ENCODE results near the gene PDE11A. TPM values are rescaled to one million over a fixed set of nuclear protein-coding genes. Genes with fewer than 3 reads are reported as not detected.

The PDE11A gene
- total and polyA plus RNA-seq, 3 donors from 2014 or later: 2.2 to 7.8 (median 3.3) TPM

DNA sequence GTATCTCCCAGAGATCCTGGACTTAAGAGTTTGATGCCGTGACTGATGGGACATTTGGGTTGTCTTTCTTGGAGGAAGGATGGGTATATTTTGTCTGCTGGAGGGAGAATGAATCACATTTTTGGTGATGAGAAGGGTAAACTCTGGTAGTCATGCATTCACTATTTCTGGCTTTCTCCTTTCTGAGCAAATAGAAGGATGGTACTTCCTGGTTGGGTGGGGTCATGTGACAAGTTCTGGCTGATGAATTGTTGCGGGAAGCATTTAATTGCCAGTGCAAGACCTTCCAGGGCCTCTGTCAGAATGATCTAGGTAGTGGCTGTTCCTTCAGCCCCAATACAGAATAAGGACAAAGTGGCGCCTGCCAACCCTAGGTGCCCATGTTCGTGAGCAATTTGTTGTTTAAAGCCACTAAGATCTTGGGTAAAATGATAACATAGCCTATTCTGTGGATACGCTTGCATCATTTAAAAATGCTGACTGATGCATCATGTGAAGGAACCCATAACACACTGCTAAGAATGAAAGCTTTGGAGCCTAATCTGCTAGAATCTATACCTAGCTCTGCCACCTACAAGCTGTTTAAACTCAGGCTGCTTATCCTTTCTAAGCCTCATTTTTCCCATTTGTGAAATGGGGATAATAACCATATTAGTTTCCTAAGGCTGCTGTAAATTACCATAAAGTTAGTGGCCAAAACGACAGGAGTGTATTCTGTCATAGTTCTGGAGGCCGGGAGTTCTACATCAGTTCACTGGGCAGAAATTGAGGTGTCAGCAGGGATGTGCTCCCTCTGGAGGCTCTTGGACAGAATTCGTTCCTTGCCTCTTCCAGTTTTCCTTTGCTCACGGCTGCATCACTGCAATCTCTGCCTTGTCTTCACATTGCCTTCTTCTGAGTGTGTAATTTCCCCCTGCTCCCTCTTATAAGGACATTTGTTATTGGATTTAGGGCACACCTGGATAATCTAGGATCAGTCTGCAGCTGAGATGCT is 398.7 kb downstream of the PDE11A start:
- Histone ChIP-seq H3K4me1 (peaks cover 12% of the 10 kb centered on the region), H3K36me3 (ENCODE audit: low read depth, missing control alignments) (no peaks in the 10 kb centered on the region), H3K9me3 (no peaks in the 10 kb centered on the region), H3K27me3 (no peaks in the 10 kb centered on the region), H3K27ac (no peak overlapping the region), H3K4me3 (no peak overlapping the region)
- no peak for DNase-seq
- intact Hi-C loops (cut with DNase I; ENCODE audit: low total_unique reads): no loop called here
- 89 to 91% methylated on average over 9 of the region's 9 CpGs for WGBS, 2 donors
- no peak for TF ChIP-seq POLR2A (IDR thresholded peaks at IDR 0.05)
- TF ChIP-seq, protein P1, sequence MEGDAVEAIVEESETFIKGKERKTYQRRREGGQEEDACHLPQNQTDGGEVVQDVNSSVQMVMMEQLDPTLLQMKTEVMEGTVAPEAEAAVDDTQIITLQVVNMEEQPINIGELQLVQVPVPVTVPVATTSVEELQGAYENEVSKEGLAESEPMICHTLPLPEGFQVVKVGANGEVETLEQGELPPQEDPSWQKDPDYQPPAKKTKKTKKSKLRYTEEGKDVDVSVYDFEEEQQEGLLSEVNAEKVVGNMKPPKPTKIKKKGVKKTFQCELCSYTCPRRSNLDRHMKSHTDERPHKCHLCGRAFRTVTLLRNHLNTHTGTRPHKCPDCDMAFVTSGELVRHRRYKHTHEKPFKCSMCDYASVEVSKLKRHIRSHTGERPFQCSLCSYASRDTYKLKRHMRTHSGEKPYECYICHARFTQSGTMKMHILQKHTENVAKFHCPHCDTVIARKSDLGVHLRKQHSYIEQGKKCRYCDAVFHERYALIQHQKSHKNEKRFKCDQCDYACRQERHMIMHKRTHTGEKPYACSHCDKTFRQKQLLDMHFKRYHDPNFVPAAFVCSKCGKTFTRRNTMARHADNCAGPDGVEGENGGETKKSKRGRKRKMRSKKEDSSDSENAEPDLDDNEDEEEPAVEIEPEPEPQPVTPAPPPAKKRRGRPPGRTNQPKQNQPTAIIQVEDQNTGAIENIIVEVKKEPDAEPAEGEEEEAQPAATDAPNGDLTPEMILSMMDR (IDR thresholded peaks at IDR 0.05): no peak

DNA sequence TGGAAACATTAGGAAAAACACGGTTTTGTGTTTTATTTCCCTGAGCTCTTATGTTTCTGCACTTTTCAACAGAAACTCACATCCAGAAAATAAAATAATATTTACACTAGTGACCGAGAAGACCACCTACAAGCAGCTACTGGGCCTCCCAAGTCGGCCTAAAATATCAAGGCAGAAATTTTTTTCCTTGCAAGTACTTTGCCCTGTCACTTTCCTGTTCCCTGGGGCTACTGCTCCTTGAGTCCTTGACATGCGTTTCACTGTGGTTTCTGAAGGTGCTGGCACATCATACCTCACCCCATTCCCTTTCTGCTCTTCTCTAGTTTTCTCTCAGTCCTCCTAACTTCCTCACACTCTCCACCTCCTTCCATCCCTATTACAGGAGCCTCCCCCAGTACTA is 400.9 kb downstream of the PDE11A start:
- TF ChIP-seq POLR2A (IDR thresholded peaks at IDR 0.05): no peak
- TF ChIP-seq, protein P1 (IDR thresholded peaks at IDR 0.05): no peak
- 51 to 56% methylated on average over 4 of the region's 4 CpGs for WGBS, 2 donors

DNA sequence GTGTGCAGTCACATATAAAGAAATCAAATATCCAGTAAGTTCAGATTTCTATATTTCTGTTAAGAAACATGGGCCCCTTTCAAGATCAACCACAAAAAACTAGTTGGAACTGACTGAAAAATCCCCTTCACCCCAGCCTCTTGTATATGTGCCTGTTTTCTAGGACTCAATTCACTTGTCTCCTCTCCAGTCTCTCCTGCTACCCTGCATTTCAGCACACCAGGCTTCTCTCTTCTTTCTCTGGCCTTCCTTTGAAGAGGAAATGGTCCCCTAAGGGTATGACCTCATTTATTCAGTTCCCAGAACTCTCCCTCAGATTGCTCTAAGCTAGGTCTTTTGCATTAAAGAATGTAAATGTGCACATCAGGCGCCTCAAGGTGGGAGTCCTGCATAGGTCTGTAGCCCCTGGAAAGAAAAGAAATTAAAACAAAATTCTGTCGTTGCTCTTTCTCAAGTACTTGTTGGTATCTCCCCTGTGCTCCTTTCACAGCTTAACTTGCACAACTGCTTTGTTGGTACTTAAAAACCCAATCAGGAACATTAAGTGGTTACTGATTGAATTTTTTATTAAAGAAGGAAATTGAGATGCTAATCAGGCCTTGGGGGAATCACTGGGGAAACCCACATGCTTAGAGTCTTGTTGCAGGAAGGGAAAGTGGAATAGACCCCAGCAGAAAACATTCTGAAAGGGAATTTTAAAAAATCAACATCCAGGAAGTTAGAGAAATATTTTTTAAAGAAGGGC is 401.6 kb downstream of the PDE11A start:
- intact Hi-C loops (cut with DNase I; ENCODE audit: low total_unique reads): no loop called here
- no peaks in the 10 kb centered on the region for H3K36me3 ChIP-seq (ENCODE audit: low read depth, missing control alignments)
- TF ChIP-seq, protein P1 (IDR thresholded peaks at IDR 0.05): no peak
- no peak for TF ChIP-seq POLR2A (IDR thresholded peaks at IDR 0.05)
- WGBS, 2 donors: 62 to 76% methylated on average over 2 of the region's 2 CpGs
- DNase-seq: no peak
- peaks cover 9% of the 10 kb centered on the region for H3K4me1 ChIP-seq
- no peak overlapping the region for H3K27ac ChIP-seq
- H3K9me3 ChIP-seq: no peaks in the 10 kb centered on the region
- H3K27me3 ChIP-seq: no peaks in the 10 kb centered on the region
- H3K4me3 ChIP-seq: no peak overlapping the region

More for the DNA sequence above, 400.9 kb downstream of the PDE11A start:
- Histone ChIP-seq H3K27ac (no peak overlapping the region), H3K36me3 (ENCODE audit: low read depth, missing control alignments) (no peaks in the 10 kb centered on the region), H3K27me3 (no peaks in the 10 kb centered on the region), H3K9me3 (no peaks in the 10 kb centered on the region), H3K4me1 (peaks cover 12% of the 10 kb centered on the region), H3K4me3 (no peak overlapping the region)
- intact Hi-C loops (cut with DNase I; ENCODE audit: low total_unique reads): no loop called here
- DNase-seq: no peak

DNA sequence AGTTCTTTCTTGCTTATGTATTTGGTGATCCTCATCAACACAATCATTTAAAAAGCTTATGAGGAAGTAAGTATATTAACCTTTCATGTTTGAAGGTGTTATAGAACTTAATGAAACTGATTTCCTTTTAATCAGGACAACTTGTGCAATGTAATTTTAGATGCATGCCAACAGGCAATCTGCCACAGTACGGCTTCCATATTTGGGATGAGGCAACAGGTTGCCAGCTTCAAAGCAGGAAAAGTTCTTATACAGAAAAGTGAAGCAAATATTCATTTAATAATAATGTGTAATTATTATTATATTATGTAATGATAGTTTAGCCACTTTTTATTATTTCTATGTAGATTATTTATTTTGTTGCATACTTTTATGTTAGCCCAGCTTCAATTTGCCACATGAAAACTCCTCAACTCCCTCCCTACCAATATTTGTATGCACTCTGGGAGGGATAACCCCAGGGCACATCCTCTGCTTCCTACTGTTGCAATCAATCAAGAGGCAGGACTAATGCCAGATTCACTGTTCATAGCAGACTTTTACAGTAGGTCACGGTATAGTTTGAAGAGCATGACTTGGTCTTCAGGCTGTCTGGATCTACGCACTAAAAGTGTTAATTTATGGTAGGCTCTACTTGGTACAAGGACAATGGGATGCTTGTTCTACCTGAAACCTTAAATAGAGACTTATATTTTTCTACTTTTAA is 402.8 kb downstream of the PDE11A start:
- DNase-seq: no peak
- Histone ChIP-seq H3K9me3 (no peaks in the 10 kb centered on the region), H3K36me3 (ENCODE audit: low read depth, missing control alignments) (no peaks in the 10 kb centered on the region), H3K27ac (no peak overlapping the region), H3K4me1 (no peaks in the 10 kb centered on the region), H3K27me3 (no peaks in the 10 kb centered on the region), H3K4me3 (no peak overlapping the region)
- intact Hi-C loops (cut with DNase I; ENCODE audit: low total_unique reads): no loop called here
- TF ChIP-seq POLR2A (IDR thresholded peaks at IDR 0.05): no peak
- TF ChIP-seq, protein P1 (IDR thresholded peaks at IDR 0.05): no peak
- WGBS, 2 donors: 80 to 93% methylated on average over 3 of the region's 3 CpGs
